NCI-H345 treated with DMSO at 0.1 percent for 48 hours (cell line): ENCODE results near the gene ZNRF2.
"Not testable (repeated sequence)": the region's sequence is repeated elsewhere in the genome, so short reads cannot be mapped to it uniquely, and the experiment has no call there.

Source experiments
- DNase-seq: peaks from one replicate; lab custom pipeline; 2025; ENCODE audit not compliant: unreplicated experiment; lab: John Stamatoyannopoulos, UW

The ZNRF2 gene

DNA sequence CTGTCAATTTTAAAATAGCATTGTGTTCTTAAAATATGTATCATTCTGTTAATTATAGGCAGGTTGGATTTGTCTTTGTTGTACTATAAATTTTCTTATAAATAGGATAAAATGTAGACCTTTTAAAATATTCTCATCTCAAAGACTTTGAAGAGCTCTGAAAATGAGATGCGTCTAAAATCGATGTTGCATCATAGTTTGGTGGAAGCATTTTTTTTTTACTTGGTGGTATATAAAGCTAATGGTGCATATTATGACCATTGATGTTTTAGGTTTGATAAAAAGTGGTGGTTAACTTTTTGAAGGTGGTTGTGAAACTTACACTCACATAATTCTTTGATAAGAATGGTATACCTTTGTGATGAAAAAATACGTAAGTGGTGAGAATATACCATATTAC, 69.1 kb downstream of the ZNRF2 start:
- DNase-seq, result no peak

- DNase-seq, result no peak
These were observed 69.7 kb downstream of the ZNRF2 start for GRCh38 chr7:30353932-30354607.

DNA sequence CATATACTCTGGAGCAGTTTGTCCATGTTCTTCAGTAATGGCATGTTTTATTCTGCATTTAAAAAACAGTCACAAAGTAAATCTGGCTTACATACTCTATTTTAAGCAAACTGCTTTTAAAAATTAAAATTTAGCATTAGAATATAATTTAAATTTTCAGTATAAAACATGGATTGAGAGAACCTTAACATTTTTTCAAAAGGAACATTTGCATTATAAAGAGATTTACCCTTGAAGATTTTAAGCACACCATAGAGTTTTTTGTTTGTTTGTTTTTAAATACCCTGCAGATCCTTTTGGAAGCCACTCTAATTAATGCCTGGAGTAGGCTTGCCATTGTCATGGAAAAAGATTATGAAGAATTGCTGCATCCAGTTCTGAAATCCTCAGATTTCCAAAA, 70.4 kb downstream of the ZNRF2 start:
- DNase-seq, result no peak

- no peak for DNase-seq
These were observed 75.6 kb downstream of the ZNRF2 start for GRCh38 chr7:30359957-30360356.

DNA sequence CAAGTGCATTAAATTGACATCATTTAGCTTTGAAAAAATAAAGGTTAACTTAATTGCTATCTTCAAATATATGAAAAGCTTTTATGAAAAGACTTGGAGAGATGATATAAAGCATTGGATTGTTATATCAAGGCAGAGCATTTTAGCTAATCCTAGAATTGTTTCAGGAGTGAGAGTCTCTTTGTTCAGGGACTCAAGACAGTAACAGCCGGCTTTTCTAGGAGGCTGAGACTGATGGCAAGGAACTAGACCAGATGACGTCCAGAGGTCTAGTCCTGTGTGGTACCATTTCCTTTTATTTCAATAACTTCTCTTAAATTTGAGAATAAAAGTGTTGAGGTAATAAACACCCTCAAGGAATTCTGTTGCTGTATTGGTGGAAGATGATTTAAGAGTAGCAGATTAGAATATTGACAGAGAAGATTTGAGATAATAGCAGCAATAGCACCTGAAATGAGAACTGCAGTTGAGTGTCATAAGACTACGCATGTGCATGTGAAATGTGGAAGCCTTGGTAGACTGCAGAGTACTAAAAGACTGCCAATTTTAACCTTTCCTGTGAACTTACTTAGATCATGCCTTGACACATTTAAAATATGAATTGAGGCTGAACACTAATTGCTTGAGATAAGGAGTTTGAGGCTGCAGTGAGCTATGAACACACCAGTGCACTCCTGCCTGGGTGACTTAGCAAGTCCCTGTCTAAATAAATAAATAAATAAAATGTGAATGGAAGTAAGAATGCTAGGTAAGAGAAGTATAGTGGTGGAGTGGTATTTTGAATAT, 79.6 kb downstream of the ZNRF2 start:
- DNase-seq, result no peak

- no peak for DNase-seq
These were observed 80.4 kb downstream of the ZNRF2 start for GRCh38 chr7:30364773-30365172.

- no peak for DNase-seq
These were observed 81.2 kb downstream of the ZNRF2 start for GRCh38 chr7:30365621-30366020.

GRCh38 chr7:30366606-30367005, 82.2 kb downstream of the ZNRF2 start:
- DNase-seq, result no peak

DNA sequence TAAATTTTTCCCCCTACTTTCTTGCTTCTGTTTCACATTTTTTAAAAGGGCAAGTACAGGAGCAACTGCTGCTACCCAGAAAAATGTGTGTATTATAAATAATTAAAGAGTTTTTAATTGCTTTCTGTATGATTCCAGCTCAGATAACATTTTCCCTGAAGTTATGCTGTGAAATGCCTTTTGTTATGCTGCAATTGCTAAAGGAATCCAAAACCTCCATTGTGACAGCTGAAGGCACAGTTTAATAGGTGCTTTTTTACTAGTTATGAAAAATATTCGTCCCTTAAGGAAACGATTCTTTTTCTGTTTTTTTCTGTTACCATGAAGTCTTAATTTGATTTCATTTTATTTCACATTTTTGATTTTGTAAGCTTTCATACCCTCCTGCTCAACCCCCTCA, 83.2 kb downstream of the ZNRF2 start:
- DNase-seq, result no peak

- no peak for DNase-seq
These were observed 85.5 kb downstream of the ZNRF2 start for GRCh38 chr7:30369879-30370278.

DNA sequence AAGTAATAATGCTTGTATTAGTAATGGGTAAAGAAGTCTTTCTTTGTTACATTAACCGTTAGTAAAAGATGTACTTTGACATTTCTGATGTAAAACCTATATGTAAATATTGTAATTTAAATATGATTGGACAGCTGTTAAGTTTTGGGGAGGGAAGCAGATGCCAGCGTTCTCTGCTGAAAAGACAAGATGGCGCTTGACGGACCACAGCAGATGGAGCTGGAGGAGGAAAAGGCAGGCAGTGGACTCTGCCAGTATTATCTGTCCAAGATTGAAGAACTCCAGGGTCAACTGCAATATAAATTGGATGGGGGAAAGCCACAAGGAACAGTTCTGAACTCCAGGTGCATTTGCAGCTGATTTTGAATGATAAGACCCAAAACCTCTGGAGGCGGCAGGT, 86.9 kb downstream of the ZNRF2 start:
- DNase-seq, result no peak

GRCh38 chr7:30378275-30378674, 93.9 kb downstream of the ZNRF2 start:
- no peak for DNase-seq

DNA sequence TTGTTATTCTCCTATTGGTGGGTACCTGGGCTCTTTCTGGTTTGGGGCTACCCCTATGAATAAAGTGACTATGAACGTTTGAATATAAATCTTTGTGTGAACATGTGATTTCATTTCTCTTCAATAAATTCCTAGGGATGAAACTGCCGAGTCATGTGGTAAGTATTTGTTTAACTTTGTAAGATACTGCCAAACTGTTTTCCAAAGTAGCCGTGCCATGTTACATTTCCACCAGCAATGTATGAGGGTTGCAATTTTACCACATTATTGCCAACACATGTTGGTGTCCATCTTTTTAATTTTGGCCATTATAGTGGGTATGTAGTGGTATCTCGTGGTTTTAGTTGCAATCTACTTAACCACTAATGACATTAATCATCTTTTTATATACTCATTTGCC, 94.7 kb downstream of the ZNRF2 start:
- DNase-seq, result no peak

DNA sequence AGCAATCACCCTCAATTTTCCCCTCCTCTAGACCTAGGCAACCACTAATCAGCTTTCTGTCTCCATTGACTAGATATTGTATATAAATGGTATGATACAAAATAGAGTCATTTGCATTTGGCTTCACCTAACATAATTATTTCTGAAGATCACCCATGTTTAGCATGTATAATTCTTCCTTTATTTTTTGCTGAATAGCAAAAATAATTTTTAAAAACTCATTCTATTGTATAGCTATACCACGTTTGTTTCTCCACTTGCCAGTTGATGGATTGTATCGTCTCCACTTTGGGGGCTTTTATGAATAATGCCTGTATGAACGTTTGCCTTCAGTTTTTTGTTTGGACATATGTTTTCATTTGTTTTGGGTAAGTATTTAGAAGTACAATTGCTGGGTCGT, 95.3 kb downstream of the ZNRF2 start:
- DNase-seq, result no peak

- no peak for DNase-seq
These were observed 95.9 kb downstream of the ZNRF2 start for GRCh38 chr7:30380294-30380693.

GRCh38 chr7:30380824-30381223, 96.4 kb downstream of the ZNRF2 start:
- not testable (repeated sequence) for DNase-seq

GRCh38 chr7:30382607-30383006, 98.2 kb downstream of the ZNRF2 start:
- DNase-seq, result no peak

GRCh38 chr7:30389791-30390190, 105.4 kb downstream of the ZNRF2 start:
- DNase-seq, result no peak

GRCh38 chr7:30390736-30391636, 106.6 kb downstream of the ZNRF2 start:
- DNase-seq, result no peak

DNA sequence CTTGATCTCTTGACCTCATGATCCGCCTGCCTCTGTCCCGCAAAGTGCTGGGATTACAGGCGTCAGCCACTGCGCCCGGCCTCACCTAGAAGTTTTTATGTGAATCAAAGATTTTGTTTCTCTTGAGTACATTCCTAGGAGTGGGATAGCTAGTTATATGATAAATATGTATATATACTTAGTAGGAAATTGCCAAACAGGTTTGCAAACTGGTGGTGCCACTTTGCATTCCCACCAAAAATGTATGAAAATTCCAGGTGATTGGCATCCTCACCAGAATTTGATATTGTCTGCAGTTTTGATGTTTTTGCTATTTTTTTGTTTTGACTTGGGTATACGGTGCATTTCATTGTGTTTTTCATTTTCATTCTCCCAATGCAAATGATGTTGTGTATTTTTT, 107.4 kb downstream of the ZNRF2 start:
- no peak for DNase-seq

GRCh38 chr7:30395676-30396075, 111.3 kb downstream of the ZNRF2 start:
- no peak for DNase-seq

- no peak for DNase-seq
These were observed 112.0 kb downstream of the ZNRF2 start for GRCh38 chr7:30396389-30396788.
